GM21825 (cell line): ENCODE results near the gene FLOT2.
"Not testable (repeated sequence)": the region's sequence is repeated elsewhere in the genome, so short reads cannot be mapped to it uniquely, and the experiment has no call there.

ENCODE experiments used
- ATAC-seq: cut with Tn5 transposase; IDR thresholded peaks from one replicate; pipeline ENCODE4 v1.9.1; 2021; ENCODE audit warnings: mild to moderate bottlenecking, moderate library complexity; ENCODE audit not compliant: unreplicated experiment

FLOT2 gene

DNA sequence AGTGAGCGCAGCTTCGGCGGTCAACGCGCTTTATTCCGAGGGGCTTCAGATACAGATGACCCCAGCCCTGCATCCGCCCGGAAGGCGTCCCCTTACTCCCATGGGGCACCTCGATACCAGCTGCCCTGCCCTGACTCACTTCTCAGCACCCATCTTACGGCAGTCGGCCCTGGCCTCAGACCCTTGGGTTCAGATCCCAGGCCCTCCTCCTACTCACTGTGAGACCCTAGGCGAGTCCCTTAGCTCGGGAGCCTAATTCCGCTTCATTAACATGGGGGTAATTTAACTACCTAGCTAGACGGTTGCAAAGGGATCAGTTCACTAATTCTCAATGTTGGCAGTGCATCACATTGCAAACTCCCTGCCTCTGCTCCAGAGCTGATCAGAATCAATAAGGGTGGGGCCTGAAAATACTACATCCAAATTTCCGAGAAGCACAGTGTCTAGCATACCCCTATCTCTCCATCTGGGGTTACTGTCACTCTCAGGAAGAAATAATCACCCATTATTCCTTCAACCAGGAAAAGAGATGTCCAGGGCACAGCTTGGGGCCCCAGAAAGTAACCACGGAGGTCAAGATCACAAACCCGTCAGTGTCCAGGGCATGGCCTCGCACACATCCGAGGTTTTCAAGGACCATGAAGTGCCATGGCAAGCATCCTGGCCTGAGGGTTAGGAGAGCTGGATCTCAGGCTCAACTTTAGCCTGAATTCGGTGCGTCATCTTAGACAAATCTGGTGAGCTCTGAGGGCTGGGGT, 415 bp upstream of the FLOT2 start:
- ATAC-seq, result no peak

DNA sequence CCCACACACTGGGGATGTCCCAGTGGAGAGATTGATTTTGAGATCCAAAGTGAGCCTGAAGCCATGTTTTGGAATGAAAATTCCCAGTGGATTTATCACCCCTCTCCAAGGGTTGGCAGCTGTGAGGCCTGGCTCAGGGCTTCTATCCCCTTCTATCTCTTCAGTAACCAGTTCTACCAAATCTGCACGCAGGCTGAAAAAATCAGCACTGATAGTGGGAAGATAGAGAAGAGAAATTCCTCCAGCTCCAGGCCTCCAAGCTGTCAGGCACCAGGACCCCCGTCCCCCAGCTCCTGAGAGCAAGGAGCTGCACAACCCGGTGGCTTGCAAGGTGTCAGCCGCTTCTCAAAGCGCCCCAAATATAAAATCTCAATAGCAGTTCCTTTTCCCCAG, 1.0 kb downstream of the FLOT2 start:
- ATAC-seq, result no peak

DNA sequence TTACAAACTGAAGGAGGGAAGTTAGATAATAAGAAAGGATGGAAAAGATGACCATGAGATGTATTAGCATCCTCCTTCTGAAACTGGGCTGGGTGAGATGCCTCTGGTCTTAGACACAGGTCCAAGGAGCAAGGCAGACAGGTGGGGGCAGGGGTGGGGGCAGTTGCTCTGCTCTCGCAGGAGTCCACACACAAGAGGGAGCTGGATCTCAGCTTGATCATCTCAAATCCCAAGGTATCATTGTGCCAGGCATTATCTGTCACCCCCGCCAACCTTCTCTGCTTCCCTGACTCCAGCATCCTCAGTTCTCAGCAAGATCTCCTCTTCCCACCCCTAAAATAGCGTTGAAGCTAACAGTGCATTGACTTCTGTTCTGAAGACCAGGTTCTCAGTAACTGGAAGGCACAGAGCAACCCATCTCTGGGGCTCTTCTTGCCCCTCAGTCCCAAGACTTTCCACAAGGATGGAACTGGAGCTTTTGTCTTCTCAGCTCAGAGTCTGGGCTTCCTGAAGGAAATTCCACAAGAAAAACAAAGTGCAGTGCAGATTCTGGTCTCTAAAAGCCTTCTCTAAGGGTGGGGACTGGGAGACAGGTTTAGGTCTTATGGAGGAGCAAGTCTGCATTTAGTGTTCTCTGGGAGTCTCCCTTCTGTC, 1.6 kb downstream of the FLOT2 start:
- no peak for ATAC-seq

DNA sequence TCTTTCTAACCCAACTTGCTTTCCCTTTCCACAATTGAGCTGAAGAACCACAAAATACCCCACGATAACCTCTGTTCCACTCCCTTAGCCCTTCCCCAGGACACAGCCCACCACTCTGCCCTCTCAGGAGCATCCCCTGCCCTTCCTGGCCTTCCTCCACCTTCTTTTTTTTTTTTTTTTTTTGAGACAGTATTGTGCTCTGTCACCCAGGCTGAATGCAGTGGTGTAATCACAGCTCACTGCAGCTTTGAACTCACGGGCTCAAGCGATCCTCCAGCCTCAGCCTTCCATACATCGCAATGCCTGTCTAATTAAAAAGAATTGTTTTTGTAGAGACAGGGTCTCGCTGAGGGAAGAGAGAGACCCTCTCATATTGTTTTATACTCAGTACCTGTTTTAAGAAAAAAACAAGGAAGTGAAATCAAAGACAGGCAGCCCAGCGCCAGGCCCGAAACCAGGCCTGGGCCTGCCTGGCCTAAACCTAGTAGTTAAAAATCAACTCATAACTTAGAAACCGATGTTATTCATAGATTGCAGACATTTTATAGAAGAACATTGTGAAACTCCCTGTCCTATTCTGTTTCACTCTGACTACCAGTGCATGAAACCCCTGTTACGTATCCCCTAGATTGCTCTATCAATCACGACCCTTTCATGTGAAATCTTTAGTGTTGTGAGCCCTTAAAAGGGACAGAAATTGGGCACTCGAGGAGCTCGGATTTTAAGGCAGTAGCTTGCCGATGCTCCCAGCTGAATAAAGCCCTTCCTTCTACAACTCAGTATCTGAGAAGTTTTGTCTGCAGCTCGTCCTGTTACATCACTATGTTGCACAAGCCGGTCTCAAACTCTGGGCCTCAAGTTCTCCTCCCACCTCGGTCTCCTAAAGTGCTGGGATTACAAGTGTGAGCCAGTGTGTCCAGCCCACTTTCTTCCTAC, 4.0 kb downstream of the FLOT2 start:
- not testable (repeated sequence) for ATAC-seq

DNA sequence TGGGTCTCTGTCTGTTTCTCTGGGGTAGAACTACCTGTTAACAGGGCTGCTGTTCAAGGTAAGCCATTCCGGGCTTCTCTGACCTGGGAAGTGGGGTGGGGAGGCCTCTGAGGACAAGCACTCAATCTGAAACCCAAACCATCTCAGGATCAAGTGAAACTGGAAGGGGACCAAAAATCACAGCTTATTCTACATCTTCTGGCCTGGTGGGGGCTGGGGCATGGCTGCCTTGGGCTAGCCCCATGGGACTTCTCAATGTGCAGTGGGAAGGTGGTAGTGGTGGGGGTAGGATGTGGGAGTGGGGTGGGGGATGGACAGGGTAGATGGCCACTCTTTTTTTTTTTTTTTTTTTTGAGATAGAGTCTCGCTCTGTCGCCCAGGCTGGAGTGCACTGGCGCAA, 5.5 kb downstream of the FLOT2 start:
- no peak for ATAC-seq

DNA sequence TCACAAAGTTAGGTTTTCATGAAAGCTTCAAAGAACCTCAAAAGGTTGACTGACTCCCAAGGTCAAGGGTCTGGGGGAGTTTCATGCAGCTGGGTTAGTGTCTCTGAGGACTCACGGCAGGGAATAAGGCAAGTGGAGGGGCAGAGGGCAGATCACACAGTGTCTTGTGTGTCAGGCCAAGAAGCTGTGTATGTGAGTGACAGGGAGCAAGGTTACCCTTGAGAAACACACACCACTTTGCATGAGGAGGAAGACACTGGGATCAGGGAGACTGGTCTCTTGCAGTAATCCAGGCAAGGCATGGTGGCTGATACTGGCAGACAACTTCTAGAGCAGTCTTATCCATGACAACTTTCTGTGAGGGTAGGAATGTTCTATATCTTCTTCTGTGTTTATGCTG, 6.3 kb downstream of the FLOT2 start:
- no peak for ATAC-seq

DNA sequence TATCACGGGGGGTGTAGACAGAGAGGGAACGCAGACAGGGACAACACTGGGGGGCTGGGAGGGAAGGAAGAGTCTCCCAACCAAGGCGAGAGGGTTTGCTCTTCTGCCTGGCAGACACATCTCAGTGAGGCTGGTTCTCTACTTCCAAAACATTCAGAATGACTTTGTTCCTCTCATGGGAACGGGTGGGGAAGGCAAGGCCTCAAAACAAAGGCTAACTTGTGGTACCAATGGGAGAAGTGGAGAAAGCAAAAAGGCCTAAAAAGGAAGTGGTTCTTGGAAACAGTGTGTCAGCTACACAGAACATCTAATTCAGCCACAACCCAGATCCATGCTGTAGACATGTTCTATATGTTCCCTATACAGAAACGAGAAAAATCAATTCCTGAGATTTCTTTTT, 7.5 kb downstream of the FLOT2 start:
- ATAC-seq, result no peak

DNA sequence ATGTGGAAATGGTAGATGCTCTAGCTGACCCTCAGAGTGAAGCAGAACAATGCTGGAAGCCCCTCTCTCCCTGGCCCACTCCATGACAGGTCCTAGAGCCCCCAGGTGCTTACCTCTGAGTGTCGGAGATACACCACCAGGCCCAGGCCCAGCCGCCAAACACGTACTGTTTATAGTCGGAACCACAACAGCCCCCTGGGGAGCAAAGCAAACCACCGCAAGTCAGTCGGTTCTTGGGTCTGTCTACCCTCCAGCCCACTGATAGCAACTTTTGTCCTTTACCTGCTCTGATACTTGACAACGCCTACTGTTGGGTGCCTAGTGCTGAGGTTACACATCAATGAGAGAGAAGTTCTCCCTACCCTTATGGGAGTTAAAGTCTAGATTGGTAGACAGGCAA, 8.7 kb downstream of the FLOT2 start:
- no peak for ATAC-seq

DNA sequence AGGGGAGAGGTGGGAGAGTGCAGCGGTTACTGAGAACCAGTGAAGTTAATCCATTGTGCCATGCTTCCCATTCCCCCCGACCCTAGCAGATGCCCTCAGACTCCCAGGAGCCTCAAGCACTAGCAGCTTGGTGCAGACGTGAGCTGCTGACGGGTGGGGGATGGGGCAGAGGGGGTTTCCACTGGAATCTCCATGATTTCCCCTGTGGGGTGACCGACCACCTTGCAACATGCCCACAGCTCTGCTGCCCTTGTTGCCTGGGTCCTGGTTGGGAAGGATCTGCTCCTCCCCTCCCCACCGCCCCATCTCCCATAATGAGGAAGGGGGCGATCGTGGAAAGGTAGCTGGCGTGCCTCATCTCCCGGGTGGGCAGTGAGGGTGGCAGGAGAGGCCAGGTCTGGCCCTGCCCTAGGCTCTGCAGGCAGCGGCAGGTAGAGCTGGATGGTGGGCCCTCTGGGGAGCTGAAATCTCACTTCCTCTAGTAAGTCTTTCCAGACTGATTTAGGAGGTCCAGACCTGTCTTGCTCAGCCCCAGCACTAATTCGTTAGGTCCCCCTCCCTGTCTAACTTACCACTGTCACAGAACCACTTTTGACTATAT, 9.6 kb downstream of the FLOT2 start:
- ATAC-seq, result no peak

DNA sequence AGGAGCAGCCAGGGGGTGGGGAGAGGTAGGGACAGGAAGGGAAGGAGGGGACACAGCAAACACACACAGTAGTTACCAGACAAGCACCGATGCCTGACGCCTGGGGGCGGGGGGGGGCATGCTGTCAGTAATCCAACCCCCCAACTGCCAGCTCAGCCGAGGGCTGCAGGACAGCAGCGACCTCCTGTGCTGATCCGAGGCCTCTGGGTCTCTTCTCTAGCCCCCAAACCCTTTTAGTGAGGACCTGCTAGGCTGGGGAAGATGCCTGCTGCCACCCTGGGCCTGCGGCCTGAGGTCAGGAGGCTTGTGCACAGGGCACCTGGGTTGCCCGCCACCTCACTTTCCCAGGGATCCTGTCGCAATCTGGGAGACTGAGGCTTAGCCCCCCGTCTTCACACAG, 11.6 kb downstream of the FLOT2 start:
- no peak for ATAC-seq

DNA sequence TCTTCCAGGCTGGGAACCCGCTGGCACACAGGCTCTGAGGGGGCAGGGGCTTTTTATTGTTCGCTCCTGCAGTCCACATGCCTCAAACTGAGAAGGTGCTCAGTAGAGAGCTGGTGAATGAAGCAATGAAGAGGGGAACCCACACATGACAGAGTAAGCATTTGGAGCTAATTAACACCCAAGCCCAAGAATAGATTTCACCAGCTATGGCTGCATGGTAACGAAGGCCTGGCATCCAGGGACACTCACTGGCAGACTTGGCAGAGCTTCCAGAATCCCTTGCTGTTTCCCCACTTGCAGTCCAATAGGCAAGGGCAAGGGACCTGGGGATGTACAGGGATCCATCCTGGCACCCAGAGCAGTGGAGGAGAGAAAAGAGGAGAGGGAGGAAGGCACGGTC, 12.2 kb downstream of the FLOT2 start:
- no peak for ATAC-seq

DNA sequence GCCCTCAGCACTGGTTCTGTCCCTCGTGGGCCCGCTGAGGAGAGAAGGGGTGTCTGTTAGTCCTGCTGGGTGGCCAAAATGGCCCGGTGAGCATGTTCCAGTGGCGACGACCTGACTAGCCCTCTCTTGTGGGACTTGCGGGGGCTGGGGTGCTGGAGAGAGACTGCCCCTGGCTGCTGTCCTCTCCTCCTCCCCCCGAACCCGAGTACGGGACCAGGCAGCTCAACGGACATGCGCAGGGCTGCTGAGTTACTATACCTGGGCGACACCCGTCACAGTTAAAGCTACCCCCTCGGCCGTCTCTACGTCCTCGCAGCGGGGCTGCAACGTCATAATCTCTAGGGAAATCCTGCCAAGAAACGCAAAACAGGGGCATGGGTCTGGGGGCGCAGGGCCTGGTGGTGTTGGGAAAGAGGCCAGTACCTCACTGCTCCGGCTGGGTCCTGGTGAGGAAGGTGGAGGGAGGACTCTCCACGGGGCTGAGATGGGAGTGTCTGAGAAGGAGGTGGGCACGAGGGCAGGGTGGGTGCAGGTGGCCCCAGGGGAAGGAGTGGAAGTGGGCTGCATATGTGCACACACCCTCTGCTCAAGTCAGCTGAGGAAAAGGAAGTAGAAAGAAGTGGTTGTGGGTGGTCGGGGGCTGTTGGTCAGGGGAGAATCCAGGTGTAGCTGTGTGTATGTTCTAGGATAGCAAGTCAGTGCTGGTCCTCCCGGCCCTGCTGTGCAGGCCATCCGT, 13.4 kb downstream of the FLOT2 start:
- ATAC-seq, result no peak

DNA sequence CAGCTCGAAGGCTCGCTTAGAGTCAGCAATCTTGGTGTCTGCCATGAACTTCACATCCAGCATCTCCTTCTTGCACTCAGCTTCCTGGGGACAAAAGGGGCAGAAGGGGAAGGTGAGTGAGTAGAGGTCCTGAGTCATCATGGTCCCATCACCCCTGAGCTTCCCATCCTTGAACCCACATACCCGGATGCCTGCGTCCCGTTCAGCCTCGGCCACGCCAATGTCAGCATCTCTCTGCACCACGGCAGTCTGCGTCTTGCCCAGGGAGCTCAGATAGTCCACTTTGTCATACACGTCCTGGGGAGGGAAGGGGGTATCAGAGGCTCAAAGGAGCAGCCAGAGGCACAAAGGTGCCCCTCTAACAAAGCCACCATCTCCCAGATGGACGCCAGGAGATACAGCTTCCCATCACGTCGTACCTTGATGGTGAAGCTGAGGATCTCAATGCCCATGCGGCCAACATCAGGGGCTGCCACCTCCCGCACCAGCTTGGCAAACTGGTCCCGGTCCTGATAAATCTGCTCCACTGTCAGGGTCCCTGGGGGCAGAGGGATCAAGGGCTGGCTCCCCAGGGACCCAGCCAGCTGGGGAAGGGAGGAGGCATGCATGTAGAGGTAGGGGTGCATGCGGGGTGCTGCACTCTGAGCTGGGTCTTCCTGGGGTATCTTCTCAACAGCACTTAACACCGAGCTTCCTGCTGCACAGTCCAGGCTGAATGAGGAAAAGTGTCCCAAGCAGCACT, 15.2 kb downstream of the FLOT2 start:
- ATAC-seq, result no peak

DNA sequence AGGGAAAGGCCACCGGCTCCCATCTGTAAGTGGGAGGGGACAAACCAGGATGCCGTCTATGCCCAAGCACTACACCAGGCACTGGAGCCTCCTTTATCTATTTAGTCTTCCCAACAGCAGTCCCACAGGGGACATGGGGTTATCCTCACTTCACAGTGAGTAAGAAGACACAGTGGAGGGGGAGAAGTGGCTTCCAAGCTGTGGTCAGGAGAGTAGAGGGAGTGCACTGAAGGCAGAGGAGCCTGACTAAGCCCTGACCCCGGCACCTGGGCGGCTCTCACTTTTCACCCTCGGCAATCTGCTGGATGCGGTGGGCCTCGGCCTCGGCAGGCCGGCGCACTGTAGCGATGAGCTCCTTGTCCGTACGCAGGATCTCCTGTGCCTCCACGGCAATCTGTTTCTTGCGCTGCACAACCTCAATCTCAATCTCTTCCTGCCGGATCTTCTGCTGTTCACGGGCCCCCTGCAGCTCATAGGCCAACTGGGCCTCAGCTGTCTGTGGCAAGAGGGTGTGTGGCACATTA, 15.9 kb downstream of the FLOT2 start:
- no peak for ATAC-seq

DNA sequence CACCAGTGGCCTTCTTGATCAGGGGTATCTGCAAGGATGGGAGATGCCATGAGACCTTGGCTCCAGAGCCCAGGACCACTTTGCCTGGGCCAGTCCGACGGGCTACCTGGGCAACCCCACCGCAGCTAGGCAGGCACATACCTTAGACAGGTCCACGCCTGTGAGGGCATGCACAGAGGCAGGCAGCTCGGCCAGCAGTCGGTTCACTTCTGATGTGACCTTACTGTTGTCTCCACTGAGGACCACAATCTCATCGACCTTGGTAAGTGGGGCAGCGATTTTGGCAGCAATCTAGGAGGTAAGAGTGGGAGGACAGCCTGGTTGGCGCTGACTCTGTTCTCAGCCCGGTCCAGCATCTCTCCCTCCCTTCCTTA, 17.0 kb downstream of the FLOT2 start:
- no peak for ATAC-seq

DNA sequence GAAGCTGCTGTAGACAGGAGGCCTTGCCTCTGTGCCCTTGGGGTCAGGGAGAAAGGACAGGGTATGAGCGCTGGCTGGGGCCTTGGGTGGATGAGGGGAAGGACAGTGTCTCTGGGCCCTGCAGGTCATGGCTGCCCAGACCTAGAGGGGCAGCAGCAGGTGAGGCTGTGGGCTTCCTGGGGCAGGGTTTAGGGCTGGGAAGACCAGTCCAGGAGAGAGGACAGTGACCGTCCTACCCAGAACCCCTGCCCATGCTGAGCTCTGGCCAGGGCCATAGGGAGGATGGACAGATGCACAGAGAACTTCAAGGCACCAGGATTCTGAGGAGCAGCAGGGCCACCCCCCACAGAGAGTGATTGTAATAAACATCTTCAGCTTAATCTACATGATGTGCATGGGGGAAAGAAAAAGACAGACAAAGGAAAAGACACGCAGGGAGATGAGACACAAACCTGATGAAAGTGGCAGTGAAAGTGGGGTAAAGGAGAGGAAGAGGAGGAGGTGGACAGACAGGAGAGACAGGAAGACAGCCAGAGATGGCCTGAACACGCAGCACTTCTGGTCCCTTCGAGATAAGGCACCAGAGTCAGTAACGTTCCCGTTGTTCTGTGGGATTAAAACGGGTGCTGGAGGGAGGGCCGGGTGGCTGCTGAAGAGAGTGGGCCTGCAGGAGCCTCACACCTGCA, 17.5 kb downstream of the FLOT2 start:
- no peak for ATAC-seq

DNA sequence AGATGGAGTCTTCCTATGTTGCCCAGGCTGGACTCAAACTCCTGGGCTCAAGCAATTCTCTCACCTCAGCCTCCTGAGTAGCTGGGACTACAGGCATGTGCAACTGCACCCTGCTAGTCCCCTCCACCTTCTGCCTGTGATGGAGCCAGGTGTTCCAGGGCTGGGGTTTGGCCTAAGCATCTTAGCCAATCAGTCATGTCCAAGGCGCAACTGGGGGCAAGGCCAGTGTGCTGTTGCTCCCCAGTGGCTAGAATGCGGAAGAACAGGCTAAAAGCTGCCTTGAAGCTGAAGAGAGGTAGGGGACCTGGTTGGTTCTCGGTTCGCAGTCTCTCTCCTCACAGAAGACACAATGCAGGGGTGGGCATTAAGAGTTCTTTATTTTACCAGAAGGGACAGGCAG, 18.6 kb downstream of the FLOT2 start:
- ATAC-seq, result no peak

DNA sequence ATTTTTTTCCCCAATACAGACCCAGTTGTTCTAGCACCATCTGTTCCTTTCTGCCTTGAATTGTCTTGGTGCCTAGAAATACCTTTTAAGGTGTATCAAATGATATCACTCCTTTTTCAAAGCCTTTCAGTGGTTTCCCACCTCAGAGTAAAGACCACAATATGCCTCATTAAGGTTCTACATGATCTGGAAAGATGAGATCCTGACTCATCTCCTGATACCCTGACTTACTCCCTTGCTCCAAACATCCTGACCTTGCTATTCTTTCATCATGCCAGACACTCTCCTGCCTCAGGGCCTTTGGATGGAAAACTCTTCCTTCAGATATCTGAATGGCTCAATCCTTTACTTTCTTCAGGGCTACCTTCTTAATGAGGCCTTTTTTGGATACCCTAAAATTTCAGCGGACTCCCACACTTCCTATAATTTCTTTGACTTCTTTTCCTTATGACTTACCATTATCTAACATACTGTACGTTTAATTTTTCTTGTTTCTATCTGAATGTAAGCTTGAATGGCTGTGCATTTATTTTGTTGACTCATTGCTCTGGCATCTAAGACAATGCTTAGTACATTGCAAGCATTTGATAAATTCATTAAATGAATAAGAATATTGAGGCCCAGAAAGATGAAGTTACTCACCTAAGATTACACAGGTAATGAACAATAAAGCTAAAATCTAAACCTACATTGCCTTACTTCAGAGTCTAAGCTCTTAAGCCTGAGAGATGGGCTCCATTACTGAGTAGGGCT, 19.2 kb downstream of the FLOT2 start:
- no peak for ATAC-seq
